Measurements from ENCODE around the gene SPTB. TPM values are rescaled to one million over a fixed set of nuclear protein-coding genes. Genes with fewer than 3 reads are reported as not detected.

SPTB gene
- total RNA-seq, 1 donor from 2014 or later, result 8.9 TPM

DNA sequence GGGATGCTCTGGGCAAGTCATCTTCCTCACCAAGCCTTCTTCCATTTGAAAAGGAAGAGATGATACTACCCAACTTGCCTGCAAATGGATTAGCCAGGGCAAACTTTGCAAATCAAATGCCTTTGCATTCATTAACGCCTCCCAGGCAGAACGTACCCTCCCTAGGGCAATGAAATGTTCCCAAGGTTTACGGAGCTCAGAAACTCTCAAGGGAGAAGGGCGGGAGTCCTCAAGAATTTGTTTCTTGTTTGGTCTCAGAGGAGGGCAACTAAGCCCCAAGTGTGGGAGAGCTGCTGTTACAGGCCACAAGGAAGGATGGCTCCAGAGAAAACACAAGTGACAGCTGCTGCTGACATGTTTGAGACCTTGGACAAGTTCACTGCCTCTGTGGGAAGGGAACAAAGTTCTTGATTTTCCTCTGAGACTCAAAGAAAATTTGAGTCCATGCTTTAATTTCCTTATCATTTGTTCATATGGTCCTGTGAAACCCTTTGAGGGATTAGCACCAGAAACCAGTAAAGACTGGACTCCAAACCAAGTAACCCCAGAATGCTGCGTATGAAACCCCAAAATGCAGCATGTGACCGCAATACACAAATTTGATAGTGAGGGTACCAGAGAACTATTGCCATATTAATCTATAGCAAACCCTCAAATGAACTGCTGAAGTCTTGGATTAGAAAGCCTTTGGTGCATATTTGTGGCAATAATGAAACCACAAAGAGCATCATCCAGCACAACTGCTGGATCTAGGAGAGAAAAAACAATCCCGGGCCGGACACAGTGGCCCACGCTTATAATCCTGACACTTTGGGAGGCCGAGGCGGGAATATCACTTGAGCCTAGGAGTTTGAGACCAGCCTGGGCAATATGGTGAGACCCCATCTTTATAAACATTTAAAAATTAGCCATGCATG, 22.9 kb downstream of the SPTB start:
- H3K27me3 Mint-ChIP-seq (ENCODE audit: low read depth), result peaks cover 3% of the 10 kb centered on the region
- no peaks in the 10 kb centered on the region for H3K9me3 Mint-ChIP-seq
- no peak overlapping the region for H3K4me3 Mint-ChIP-seq
- no peak overlapping the region for H3K27ac Mint-ChIP-seq
- peaks cover 5% of the 10 kb centered on the region for H3K4me1 Mint-ChIP-seq
- DNase-seq (ENCODE audit: low spot score in 2 of 2, unreplicated experiment in 2 of 2), result no peak
- TF ChIP-seq, protein P1, sequence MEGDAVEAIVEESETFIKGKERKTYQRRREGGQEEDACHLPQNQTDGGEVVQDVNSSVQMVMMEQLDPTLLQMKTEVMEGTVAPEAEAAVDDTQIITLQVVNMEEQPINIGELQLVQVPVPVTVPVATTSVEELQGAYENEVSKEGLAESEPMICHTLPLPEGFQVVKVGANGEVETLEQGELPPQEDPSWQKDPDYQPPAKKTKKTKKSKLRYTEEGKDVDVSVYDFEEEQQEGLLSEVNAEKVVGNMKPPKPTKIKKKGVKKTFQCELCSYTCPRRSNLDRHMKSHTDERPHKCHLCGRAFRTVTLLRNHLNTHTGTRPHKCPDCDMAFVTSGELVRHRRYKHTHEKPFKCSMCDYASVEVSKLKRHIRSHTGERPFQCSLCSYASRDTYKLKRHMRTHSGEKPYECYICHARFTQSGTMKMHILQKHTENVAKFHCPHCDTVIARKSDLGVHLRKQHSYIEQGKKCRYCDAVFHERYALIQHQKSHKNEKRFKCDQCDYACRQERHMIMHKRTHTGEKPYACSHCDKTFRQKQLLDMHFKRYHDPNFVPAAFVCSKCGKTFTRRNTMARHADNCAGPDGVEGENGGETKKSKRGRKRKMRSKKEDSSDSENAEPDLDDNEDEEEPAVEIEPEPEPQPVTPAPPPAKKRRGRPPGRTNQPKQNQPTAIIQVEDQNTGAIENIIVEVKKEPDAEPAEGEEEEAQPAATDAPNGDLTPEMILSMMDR (IDR thresholded peaks at IDR 0.05; ENCODE audit: unreplicated experiment), result no peak
- no peaks in the 10 kb centered on the region for H3K36me3 Mint-ChIP-seq

DNA sequence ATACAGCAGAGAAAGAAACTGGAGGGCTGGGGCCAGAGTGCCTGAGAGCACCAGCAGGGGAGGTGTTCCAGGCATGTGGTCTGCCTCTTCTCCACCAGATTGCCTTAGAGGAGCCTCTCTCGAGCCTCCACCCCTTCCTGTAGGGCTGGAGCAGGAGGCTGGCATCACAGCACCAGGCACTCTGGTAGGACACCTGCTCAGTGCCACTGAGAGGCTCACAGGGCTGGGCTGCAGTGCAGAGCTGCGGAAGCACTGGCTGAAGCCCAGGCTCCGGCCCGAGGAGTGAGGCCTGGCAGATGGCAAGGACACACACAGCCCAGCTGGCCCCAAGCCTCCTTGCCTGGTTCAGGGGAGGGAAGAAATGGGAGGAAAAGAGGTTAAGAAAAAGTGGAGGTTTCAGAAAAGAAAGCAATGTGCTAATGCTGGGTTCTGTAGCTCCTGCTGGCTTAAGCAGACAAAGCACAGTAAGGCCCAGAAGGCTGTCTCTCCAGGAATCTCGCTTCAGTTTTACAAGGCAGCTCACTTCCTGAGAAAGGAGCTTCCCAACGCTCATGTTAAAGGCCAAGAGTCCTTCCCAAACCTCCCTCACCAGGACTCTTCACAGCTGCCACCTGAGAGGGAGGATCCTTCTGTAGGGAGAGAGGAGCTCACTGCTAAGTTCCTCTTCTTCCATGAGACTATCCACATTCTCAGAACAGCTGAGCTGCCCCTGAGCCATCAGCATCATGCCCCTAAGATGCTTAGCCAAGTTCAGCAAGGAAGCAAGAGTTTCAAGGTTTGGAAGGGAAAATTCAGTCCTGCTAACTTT, 23.8 kb downstream of the SPTB start:
- TF ChIP-seq, protein P1 (IDR thresholded peaks at IDR 0.05; ENCODE audit: unreplicated experiment), result no peak
- no peaks in the 10 kb centered on the region for H3K9me3 Mint-ChIP-seq
- peaks cover 3% of the 10 kb centered on the region for H3K27me3 Mint-ChIP-seq (ENCODE audit: low read depth)
- no peaks in the 10 kb centered on the region for H3K36me3 Mint-ChIP-seq
- no peak overlapping the region for H3K4me3 Mint-ChIP-seq
- DNase-seq (ENCODE audit: low spot score in 2 of 2, unreplicated experiment in 2 of 2), result no peak
- no peak overlapping the region for H3K27ac Mint-ChIP-seq
- H3K4me1 Mint-ChIP-seq, result peaks cover 5% of the 10 kb centered on the region

DNA sequence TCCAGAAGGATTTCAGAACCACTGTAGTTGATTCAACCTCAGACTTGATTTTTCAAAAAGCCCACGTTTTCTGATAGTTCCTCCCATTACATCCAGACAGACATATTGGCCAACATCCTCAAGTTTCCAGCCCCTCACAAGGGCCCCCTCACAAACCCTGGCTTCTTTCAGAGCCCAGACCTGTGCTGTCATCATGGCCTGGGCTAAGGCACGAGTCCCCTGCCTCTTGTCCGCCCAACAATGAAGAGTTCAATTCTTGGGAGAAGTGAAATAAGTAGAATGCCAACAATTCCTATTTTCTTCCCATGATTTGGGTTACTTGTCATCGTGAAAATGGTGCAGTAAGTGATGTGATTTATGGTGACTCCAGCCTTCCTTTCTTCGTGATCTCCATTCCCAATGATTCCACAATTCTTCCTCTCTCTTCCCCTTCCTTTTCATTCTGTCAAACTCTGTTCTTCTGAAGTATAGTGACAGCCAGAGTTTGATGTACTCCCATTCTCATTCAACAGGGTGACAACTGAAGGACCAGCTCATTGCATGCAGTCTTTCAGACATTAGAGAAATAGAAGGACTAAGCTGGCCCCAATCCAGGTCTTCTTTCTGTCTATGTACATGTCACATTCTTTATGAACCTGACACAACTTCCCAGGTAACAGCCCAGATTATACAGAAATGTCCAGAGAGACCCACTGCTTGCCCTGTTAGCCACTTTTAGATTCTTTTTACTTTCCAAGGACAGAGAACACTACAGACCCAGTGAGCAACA, 29.2 kb downstream of the SPTB start:
- Mint-ChIP-seq H3K27me3 (ENCODE audit: low read depth) (peaks cover 6% of the 10 kb centered on the region), H3K4me3 (no peak overlapping the region)

DNA sequence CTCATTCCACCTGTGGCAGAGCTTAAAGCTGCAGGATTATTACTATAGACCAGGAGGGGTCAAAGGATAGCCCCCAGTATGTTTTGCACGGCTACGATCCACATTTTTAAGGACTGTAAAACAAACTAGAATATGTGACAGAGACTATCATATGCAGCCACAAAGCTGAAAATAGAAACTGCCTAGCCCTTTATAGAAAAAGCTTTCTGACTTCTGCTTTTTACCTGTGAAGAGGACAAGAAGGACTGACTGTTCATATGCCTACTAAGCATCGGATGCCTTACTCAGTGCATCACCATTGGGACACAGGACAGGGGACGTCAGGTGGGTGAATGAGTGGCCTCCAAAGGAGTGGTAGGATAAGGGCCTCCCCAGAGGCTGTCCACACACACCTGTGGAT, 29.8 kb downstream of the SPTB start:
- H3K4me1 Mint-ChIP-seq, result peaks cover 12% of the 10 kb centered on the region
- TF ChIP-seq, protein P1 (IDR thresholded peaks at IDR 0.05; ENCODE audit: unreplicated experiment), result no peak
- H3K36me3 Mint-ChIP-seq, result no peaks in the 10 kb centered on the region
- no peak overlapping the region for H3K4me3 Mint-ChIP-seq
- no peak for DNase-seq (ENCODE audit: low spot score in 2 of 2, unreplicated experiment in 2 of 2)
- H3K27me3 Mint-ChIP-seq (ENCODE audit: low read depth), result peaks cover 6% of the 10 kb centered on the region
- H3K9me3 Mint-ChIP-seq, result no peaks in the 10 kb centered on the region
- no peak overlapping the region for H3K27ac Mint-ChIP-seq

More for the DNA sequence above, 29.2 kb downstream of the SPTB start:
- H3K9me3 Mint-ChIP-seq, result no peaks in the 10 kb centered on the region
- DNase-seq (ENCODE audit: low spot score in 2 of 2, unreplicated experiment in 2 of 2), result no peak
- no peaks in the 10 kb centered on the region for H3K36me3 Mint-ChIP-seq
- TF ChIP-seq, protein P1 (IDR thresholded peaks at IDR 0.05; ENCODE audit: unreplicated experiment), result no peak
- H3K4me1 Mint-ChIP-seq, result peaks cover 8% of the 10 kb centered on the region
- no peak overlapping the region for H3K27ac Mint-ChIP-seq

DNA sequence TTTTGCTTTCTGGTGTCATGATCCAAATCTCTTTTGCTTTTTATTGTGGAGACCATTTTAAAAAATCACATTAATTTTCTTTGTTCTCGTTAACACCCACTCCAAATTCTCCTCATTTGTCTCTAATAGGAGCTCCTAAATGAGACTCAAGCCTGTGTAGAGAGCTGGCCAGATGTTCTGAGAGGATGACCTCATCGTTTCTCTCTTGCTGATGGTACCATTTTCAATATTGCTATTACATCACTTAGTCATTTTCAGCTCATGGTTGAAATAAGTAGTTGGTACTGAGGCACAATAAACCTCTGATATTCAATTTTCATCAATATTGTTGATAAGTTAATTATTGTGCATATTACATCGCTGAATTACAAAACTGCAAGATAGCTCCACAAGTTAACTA, 31.5 kb downstream of the SPTB start:
- no peak for DNase-seq (ENCODE audit: low spot score in 2 of 2, unreplicated experiment in 2 of 2)
- Mint-ChIP-seq H3K27ac (no peak overlapping the region), H3K9me3 (no peaks in the 10 kb centered on the region), H3K27me3 (ENCODE audit: low read depth) (peaks cover 6% of the 10 kb centered on the region), H3K4me3 (no peak overlapping the region), H3K4me1 (peaks cover 19% of the 10 kb centered on the region), H3K36me3 (no peaks in the 10 kb centered on the region)
- TF ChIP-seq, protein P1 (IDR thresholded peaks at IDR 0.05; ENCODE audit: unreplicated experiment), result no peak
